ENCODE measurements around the gene EEF1A1.
A peak's percentile ranks its signal among the peaks of the same experiment; 100 is the strongest.
"Not testable (repeated sequence)": the region's sequence is repeated elsewhere in the genome, so short reads cannot be mapped to it uniquely, and the experiment has no call there.

EEF1A1 gene

DNA sequence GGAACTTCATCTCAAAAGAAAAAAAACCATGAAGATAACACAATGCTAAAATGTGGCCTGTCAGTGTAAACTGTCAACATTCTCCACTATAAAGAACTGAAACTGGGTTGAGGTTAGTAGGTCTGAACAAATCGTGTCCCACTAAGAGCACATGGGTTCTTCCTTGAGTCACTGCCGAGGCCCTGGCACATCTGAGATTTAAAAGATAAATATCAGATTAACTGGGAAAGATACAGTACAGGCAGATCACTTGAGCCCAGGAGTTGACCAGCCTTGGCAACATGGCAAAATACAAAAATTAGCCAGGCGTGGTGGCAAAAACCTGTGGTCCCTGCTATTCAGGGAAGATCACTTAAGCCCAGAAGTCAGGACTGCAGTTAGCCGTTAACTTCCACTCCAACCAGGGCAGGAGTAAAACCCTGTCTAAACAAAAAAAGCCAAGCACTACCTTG, 5.6 kb downstream of the EEF1A1 start:
- Histone ChIP-seq H3K4me3 (ENCODE audit: low read length) (no peak overlapping the region), H3K9me3 (ENCODE audit: control insufficient read depth, low read depth, low read length) (no peaks in the 10 kb centered on the region), H3K36me3 (ENCODE audit: control insufficient read depth, low read depth, low read length) (peaks cover 50% of the 10 kb centered on the region), H3K9ac (ENCODE audit: low read length) (no peak overlapping the region), H3K4me1 (ENCODE audit: control insufficient read depth, low read depth, low read length) (peaks cover 5% of the 10 kb centered on the region), H3K27ac (ENCODE audit: low read length) (peak overlapping the region; percentile 52), H3K27me3 (ENCODE audit: control insufficient read depth, insufficient read depth, low read length) (no peaks in the 10 kb centered on the region)

DNA sequence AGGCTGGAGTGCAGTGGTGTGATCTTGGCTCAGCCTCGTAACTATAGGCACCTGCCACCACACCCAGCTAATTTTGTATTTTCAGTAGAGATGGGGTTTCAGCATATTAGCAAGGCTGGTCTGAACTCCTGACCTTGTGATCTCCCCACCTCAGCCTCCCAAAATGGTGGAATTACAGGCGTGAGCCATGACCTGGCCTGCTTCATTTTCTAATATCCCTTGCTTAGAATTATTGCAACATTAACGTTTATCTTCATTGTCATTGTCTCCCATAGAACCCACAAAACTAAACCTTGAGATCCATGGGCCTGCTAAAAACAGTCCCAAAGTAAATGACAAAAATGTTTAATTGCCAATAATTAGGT, 6.1 kb downstream of the EEF1A1 start:
- peaks cover 45% of the 10 kb centered on the region for H3K36me3 ChIP-seq (ENCODE audit: control insufficient read depth, low read depth, low read length)
- H3K27ac ChIP-seq (ENCODE audit: low read length) = no peak overlapping the region
- no peak overlapping the region for H3K4me3 ChIP-seq (ENCODE audit: low read length)
- H3K9ac ChIP-seq (ENCODE audit: low read length) = no peak overlapping the region
- no peaks in the 10 kb centered on the region for H3K27me3 ChIP-seq (ENCODE audit: control insufficient read depth, insufficient read depth, low read length)
- H3K4me1 ChIP-seq (ENCODE audit: control insufficient read depth, low read depth, low read length) = peaks cover 5% of the 10 kb centered on the region
- H3K9me3 ChIP-seq (ENCODE audit: control insufficient read depth, low read depth, low read length) = no peaks in the 10 kb centered on the region

DNA sequence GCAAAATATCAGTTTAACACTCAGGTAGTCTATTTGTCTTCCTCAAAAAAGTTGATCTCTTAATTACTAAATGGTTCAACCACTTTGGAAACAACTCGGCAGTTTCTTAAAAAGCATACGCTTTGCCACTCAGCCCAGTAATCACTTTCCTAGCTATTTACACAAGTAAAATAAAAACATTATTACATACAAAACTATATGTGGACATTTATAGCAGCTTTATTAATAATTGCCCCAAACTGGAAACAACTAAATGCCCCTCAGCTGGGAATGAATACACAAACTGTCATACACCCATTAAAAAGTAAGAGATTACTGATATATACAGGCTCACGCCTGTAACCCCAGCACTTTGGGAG, 7.4 kb downstream of the EEF1A1 start:
- H3K9ac ChIP-seq (ENCODE audit: low read length) = no peak overlapping the region
- peaks cover 5% of the 10 kb centered on the region for H3K4me1 ChIP-seq (ENCODE audit: control insufficient read depth, low read depth, low read length)
- no peaks in the 10 kb centered on the region for H3K9me3 ChIP-seq (ENCODE audit: control insufficient read depth, low read depth, low read length)
- peaks cover 33% of the 10 kb centered on the region for H3K36me3 ChIP-seq (ENCODE audit: control insufficient read depth, low read depth, low read length)
- no peaks in the 10 kb centered on the region for H3K27me3 ChIP-seq (ENCODE audit: control insufficient read depth, insufficient read depth, low read length)
- no peak overlapping the region for H3K27ac ChIP-seq (ENCODE audit: low read length)
- H3K4me3 ChIP-seq (ENCODE audit: low read length) = no peak overlapping the region

DNA sequence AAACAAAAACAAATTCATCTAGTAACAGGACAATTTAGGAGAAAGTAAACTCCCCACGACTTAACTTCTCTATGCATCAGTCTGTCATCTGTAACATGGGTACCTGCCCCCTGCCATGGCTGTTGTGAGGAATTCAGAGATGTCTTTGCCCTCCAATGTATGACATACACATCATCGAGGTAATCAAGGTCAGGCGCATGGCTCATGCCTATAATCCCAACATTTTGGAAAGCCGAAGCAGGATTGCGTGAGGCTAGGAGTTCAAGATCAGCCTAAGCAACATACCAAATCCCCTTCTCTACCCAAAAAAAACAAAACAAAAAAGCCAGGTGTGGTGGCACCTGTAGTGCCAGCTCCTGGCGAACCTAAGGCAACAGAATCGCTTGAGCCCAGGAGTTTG, 9.0 kb downstream of the EEF1A1 start:
- peaks cover under 1% of the 10 kb centered on the region for H3K4me1 ChIP-seq (ENCODE audit: control insufficient read depth, low read depth, low read length)
- H3K27me3 ChIP-seq (ENCODE audit: control insufficient read depth, insufficient read depth, low read length) = no peaks in the 10 kb centered on the region
- no peak overlapping the region for H3K9ac ChIP-seq (ENCODE audit: low read length)
- no peaks in the 10 kb centered on the region for H3K9me3 ChIP-seq (ENCODE audit: control insufficient read depth, low read depth, low read length)
- no peak overlapping the region for H3K27ac ChIP-seq (ENCODE audit: low read length)
- H3K36me3 ChIP-seq (ENCODE audit: control insufficient read depth, low read depth, low read length) = peaks cover 17% of the 10 kb centered on the region
- no peak overlapping the region for H3K4me3 ChIP-seq (ENCODE audit: low read length)

DNA sequence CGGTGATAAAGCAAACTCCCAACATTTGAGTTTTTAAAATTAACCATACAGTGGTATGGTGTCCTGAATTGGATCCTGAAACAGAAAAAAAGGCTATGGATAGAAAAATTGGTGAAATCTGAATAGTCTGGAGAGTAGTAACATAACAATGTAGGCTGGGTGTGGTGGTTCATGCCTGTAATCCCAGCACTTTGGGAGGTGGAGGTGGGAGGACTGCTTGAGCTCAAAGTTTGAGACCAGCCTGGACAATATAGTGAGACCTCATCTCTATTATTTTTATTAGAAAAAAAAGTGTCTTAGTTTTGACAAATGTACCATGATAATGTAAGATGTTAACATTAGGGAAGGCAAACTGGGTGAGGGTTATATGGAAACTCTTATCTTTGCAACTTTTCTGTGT, 11.0 kb downstream of the EEF1A1 start:
- Histone ChIP-seq H3K27me3 (ENCODE audit: control insufficient read depth, insufficient read depth, low read length) (no peaks in the 10 kb centered on the region), H3K36me3 (ENCODE audit: control insufficient read depth, low read depth, low read length) (no peaks in the 10 kb centered on the region), H3K27ac (ENCODE audit: low read length) (no peak overlapping the region), H3K4me3 (ENCODE audit: low read length) (no peak overlapping the region), H3K9me3 (ENCODE audit: control insufficient read depth, low read depth, low read length) (no peaks in the 10 kb centered on the region), H3K4me1 (ENCODE audit: control insufficient read depth, low read depth, low read length) (no peaks in the 10 kb centered on the region), H3K9ac (ENCODE audit: low read length) (no peak overlapping the region)

DNA sequence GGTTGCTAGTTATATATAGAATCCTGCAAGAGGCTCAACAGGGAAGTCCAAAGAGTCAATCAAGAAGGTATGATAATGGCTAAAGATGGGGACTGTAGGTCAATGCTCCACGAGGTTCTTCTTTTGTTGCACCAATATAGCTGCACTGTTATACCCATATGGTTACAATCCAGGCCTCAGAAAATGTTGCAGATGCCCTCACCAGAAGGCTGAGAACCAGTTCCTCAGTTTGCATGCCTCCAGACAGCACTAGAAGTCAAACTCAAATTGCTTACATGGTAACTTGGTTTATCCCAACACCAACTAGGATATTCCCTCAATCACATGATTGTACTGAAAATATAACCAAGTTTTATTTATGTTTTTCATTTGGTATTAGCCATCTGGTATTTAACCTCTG, 12.1 kb downstream of the EEF1A1 start:
- Histone ChIP-seq H3K4me1 (ENCODE audit: control insufficient read depth, low read depth, low read length) (no peaks in the 10 kb centered on the region), H3K27ac (ENCODE audit: low read length) (no peak overlapping the region)

DNA sequence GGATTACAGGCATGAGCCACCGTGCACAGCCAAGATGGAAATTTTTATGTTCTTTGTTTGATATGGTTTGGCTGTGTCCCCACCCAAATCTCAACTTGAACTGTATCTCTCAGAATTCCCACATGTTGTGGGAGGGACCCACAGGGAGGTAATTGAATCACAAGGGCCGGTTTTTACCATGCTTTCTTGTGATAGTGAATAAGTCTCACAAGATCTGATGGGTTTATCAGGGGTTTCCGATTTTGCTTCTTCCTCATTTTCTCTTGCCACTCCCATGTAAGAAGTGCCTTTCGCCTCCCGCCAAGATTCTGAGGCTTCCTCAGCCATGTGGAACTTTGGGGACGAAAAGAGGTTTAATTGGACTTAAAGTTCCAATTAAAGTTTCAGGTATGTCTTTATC, 14.6 kb downstream of the EEF1A1 start:
- no peaks in the 10 kb centered on the region for H3K9me3 ChIP-seq (ENCODE audit: control insufficient read depth, low read depth, low read length)
- no peaks in the 10 kb centered on the region for H3K27me3 ChIP-seq (ENCODE audit: control insufficient read depth, insufficient read depth, low read length)
- no peak overlapping the region for H3K9ac ChIP-seq (ENCODE audit: low read length)
- H3K27ac ChIP-seq (ENCODE audit: low read length) = no peak overlapping the region
- H3K36me3 ChIP-seq (ENCODE audit: control insufficient read depth, low read depth, low read length) = peaks cover 5% of the 10 kb centered on the region
- no peak overlapping the region for H3K4me3 ChIP-seq (ENCODE audit: low read length)
- H3K4me1 ChIP-seq (ENCODE audit: control insufficient read depth, low read depth, low read length) = no peaks in the 10 kb centered on the region

More for the DNA sequence above, 12.1 kb downstream of the EEF1A1 start:
- no peak overlapping the region for H3K4me3 ChIP-seq (ENCODE audit: low read length)
- H3K36me3 ChIP-seq (ENCODE audit: control insufficient read depth, low read depth, low read length) = no peaks in the 10 kb centered on the region
- H3K9me3 ChIP-seq (ENCODE audit: control insufficient read depth, low read depth, low read length) = no peaks in the 10 kb centered on the region
- no peak overlapping the region for H3K9ac ChIP-seq (ENCODE audit: low read length)
- no peaks in the 10 kb centered on the region for H3K27me3 ChIP-seq (ENCODE audit: control insufficient read depth, insufficient read depth, low read length)

DNA sequence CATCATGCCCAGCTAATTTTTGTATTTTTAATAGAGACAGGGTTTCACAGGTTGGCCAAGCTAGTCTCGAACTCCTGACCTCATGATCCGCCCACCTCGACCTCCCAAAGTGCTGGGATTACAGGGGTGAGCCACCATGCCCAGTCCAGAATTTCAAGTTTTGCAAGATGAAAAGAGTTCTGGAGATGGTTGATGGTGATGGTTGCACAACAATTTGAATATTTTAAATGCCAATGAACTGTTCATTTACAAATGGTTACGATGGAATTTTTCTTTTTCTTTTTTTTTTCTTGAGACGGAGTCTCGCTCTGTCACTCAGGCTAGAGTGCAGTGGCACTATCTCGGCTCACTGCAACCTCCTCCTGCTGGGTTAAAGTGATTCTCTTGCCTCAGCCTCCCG, 15.1 kb downstream of the EEF1A1 start:
- H3K36me3 ChIP-seq (ENCODE audit: control insufficient read depth, low read depth, low read length) = peaks cover 11% of the 10 kb centered on the region
- H3K4me1 ChIP-seq (ENCODE audit: control insufficient read depth, low read depth, low read length); H3K4me3 ChIP-seq (ENCODE audit: low read length); H3K27ac ChIP-seq (ENCODE audit: low read length); H3K9ac ChIP-seq (ENCODE audit: low read length); H3K9me3 ChIP-seq (ENCODE audit: control insufficient read depth, low read depth, low read length); H3K27me3 ChIP-seq (ENCODE audit: control insufficient read depth, insufficient read depth, low read length): not testable (repeated sequence)

DNA sequence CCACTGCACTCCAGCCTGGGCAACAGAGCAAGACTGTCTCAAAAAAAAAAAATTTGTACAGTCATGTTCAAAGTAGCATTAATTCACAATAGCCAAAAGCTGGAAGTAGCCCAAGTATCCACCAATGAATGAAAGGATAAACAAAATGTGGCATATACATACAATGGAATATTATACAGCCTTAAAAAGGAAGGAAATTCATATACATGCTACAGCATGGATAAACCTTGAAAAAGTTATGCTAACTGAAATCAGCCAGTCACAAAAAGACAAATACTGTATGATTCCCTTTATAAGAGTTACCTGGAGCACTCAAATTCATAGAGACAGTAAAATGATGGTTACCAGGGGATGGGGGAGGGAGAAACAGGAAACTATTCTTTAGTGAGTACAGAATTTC, 15.7 kb downstream of the EEF1A1 start:
- Histone ChIP-seq H3K36me3 (ENCODE audit: control insufficient read depth, low read depth, low read length) (peaks cover 14% of the 10 kb centered on the region), H3K9ac (ENCODE audit: low read length) (no peak overlapping the region), H3K27me3 (ENCODE audit: control insufficient read depth, insufficient read depth, low read length) (no peaks in the 10 kb centered on the region), H3K27ac (ENCODE audit: low read length) (no peak overlapping the region), H3K4me3 (ENCODE audit: low read length) (no peak overlapping the region), H3K9me3 (ENCODE audit: control insufficient read depth, low read depth, low read length) (no peaks in the 10 kb centered on the region), H3K4me1 (ENCODE audit: control insufficient read depth, low read depth, low read length) (no peaks in the 10 kb centered on the region)

DNA sequence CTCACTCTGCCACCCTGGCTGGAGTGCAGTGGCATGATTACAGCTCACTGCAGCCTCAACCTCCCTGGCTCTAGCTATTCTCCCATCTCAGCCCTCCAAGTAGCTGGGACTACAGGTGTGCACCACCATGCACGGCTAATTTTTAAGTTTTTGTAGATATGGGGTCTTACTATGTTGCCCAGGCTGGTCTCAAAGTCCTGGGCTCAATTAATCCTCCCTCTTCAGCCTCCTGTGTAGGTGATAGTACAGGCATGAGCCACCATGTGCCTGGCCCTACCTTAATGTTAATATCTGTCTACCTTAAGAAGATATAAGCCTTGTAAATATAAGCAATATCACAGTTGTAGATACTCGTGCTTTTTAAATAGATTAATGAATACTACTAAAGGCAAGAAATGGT, 16.7 kb downstream of the EEF1A1 start:
- Histone ChIP-seq H3K36me3 (ENCODE audit: control insufficient read depth, low read depth, low read length) (peaks cover 14% of the 10 kb centered on the region), H3K9ac (ENCODE audit: low read length) (no peak overlapping the region), H3K4me3 (ENCODE audit: low read length) (no peak overlapping the region), H3K27ac (ENCODE audit: low read length) (no peak overlapping the region), H3K27me3 (ENCODE audit: control insufficient read depth, insufficient read depth, low read length) (no peaks in the 10 kb centered on the region), H3K4me1 (ENCODE audit: control insufficient read depth, low read depth, low read length) (no peaks in the 10 kb centered on the region), H3K9me3 (ENCODE audit: control insufficient read depth, low read depth, low read length) (no peaks in the 10 kb centered on the region)

DNA sequence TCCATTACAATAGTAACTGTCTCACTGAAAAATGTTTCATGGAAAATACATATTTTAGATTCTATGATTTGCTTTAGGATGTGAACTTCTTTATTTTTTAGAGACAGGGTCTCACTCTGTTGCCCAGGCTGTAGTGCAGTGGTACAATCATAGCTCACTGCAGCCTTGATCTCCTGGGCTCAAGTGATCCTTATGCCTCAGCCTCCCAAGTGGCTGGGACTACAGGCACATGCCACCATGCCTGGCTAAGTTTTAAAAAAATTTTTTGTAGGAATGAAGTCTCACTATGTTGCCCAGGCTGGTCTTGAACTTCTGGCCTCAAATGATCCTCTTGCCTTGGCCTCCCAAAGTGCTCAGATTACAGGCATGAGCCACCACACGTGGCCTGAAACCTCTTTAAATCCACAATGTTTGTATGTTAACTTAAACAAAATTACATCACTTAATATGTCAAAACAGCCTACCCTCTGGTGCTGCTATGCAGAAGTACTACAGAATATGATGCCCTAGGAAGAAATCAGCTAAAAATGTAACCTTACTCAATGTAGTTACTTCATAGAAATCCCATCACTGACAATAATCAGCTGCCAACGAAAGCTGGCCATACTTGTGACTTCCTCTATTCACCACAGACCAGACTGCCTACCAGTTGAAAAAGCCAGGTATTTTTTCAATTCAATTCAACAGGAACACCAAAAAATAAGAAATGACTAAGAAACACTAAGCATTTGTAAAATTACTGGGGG, 17.6 kb downstream of the EEF1A1 start:
- H3K4me3 ChIP-seq (ENCODE audit: low read length) = no peak overlapping the region
- peaks cover 19% of the 10 kb centered on the region for H3K36me3 ChIP-seq (ENCODE audit: control insufficient read depth, low read depth, low read length)
- H3K4me1 ChIP-seq (ENCODE audit: control insufficient read depth, low read depth, low read length) = no peaks in the 10 kb centered on the region
- no peaks in the 10 kb centered on the region for H3K9me3 ChIP-seq (ENCODE audit: control insufficient read depth, low read depth, low read length)
- H3K27me3 ChIP-seq (ENCODE audit: control insufficient read depth, insufficient read depth, low read length) = no peaks in the 10 kb centered on the region
- H3K9ac ChIP-seq (ENCODE audit: low read length) = no peak overlapping the region
- H3K27ac ChIP-seq (ENCODE audit: low read length) = no peak overlapping the region

DNA sequence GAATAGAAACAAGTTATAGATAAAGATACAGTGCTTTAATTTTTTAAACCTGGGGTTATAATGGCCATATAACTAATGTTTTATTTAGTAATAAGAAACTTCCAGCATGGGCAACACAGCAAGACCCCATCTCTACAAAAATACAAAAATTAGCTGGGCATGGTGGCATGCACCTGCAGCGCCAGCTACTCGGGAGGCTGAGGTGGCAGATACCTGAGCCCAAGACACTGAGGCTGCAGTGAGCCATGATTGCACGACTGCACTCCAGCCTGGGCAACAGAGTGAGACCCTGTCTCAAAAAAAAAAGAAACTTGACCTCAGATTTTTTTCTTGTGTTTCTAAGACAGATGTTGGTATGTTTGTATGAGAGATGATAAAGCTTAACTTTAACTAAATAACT, 22.9 kb downstream of the EEF1A1 start:
- Histone ChIP-seq H3K9me3 (ENCODE audit: control insufficient read depth, low read depth, low read length) (no peaks in the 10 kb centered on the region), H3K4me1 (ENCODE audit: control insufficient read depth, low read depth, low read length) (no peaks in the 10 kb centered on the region), H3K36me3 (ENCODE audit: control insufficient read depth, low read depth, low read length) (peaks cover 42% of the 10 kb centered on the region), H3K27ac (ENCODE audit: low read length) (no peak overlapping the region), H3K27me3 (ENCODE audit: control insufficient read depth, insufficient read depth, low read length) (no peaks in the 10 kb centered on the region), H3K4me3 (ENCODE audit: low read length) (no peak overlapping the region), H3K9ac (ENCODE audit: low read length) (no peak overlapping the region)
